Neutrophil (primary cell): ENCODE measurements around the gene OPA1.

Experiments used
- H3K27ac ChIP-seq: fragments of 200-600 bp; sonication (generic); 2 replicates; pipeline ENCODE4 v1.5.1; 2016; ENCODE audit warnings: mild to moderate bottlenecking, moderate library complexity
- H3K27me3 ChIP-seq: fragments of 200-600 bp; sonication (generic); 2 replicates; pipeline ENCODE4 v1.6.0; 2016; ENCODE audit warnings: mild to moderate bottlenecking
- H3K36me3 ChIP-seq: fragments of 200-600 bp; sonication (generic); 2 replicates; pipeline ENCODE4 v1.5.1; 2017
- H3K4me1 ChIP-seq, 2 experiments: fragments of 200-600 bp in 1 of 2; sonication (generic) in 1 of 2; 1 replicate in 1 of 2; 2 replicates in 1 of 2; pipeline versions ENCODE4 v1.5.1 to v1.6.1; 2013 to 2016; ENCODE audit warnings: low read depth in 1 of 2, low read length in 1 of 2, mild to moderate bottlenecking in 1 of 2, moderate library complexity in 1 of 2; ENCODE audit not compliant: control insufficient read depth in 1 of 2, insufficient read depth in 1 of 2
- H3K4me3 ChIP-seq, 2 experiments: fragments of 200-600 bp in 1 of 2; sonication (generic) in 1 of 2; 1 replicate in 1 of 2; 2 replicates in 1 of 2; pipeline ENCODE4 v1.5.1; 2013 to 2016; ENCODE audit warnings: low read depth in 1 of 2, low read length in 1 of 2, mild to moderate bottlenecking in 1 of 2, moderate library complexity in 1 of 2
- H3K9me3 ChIP-seq: fragments of 200-600 bp; sonication (generic); 2 replicates; pipeline ENCODE4 v1.5.1; 2016
- TF ChIP-seq, protein P1 (sequence below): fragments of 200-600 bp; sonication (generic); IDR thresholded peaks from 2 replicates; pipeline ENCODE4 v1.5.1; 2016; ENCODE audit warnings: antibody characterized with exemption

OPA1 gene

DNA sequence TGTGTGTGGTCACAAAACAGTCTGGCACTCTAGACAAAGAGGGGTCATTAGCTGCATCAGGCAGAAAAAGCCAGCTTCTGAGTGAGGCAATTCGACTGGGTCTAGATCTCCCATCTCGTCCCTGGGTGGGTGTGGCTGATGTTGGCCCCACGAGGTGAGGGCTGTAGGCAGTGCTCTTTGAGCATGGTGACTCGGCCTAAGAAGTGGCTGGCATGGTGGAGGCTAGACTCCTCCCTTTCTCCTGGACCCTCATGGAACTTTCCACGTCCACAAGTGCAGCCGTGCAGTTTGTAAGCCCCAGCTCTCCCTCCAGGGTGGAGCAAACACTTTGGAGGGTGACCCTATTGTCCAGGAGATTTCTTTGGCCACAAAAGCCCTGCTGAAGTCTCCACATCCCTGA is 134.1 kb downstream of the OPA1 start:
- Histone ChIP-seq H3K27ac (no peak overlapping the region), H3K4me1 (no peaks in the 10 kb centered on the region), H3K36me3 (no peaks in the 10 kb centered on the region), H3K9me3 (no peaks in the 10 kb centered on the region), H3K27me3 (no peaks in the 10 kb centered on the region), H3K4me3 (no peak overlapping the region)
- TF ChIP-seq, protein P1, sequence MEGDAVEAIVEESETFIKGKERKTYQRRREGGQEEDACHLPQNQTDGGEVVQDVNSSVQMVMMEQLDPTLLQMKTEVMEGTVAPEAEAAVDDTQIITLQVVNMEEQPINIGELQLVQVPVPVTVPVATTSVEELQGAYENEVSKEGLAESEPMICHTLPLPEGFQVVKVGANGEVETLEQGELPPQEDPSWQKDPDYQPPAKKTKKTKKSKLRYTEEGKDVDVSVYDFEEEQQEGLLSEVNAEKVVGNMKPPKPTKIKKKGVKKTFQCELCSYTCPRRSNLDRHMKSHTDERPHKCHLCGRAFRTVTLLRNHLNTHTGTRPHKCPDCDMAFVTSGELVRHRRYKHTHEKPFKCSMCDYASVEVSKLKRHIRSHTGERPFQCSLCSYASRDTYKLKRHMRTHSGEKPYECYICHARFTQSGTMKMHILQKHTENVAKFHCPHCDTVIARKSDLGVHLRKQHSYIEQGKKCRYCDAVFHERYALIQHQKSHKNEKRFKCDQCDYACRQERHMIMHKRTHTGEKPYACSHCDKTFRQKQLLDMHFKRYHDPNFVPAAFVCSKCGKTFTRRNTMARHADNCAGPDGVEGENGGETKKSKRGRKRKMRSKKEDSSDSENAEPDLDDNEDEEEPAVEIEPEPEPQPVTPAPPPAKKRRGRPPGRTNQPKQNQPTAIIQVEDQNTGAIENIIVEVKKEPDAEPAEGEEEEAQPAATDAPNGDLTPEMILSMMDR, result no peak

DNA sequence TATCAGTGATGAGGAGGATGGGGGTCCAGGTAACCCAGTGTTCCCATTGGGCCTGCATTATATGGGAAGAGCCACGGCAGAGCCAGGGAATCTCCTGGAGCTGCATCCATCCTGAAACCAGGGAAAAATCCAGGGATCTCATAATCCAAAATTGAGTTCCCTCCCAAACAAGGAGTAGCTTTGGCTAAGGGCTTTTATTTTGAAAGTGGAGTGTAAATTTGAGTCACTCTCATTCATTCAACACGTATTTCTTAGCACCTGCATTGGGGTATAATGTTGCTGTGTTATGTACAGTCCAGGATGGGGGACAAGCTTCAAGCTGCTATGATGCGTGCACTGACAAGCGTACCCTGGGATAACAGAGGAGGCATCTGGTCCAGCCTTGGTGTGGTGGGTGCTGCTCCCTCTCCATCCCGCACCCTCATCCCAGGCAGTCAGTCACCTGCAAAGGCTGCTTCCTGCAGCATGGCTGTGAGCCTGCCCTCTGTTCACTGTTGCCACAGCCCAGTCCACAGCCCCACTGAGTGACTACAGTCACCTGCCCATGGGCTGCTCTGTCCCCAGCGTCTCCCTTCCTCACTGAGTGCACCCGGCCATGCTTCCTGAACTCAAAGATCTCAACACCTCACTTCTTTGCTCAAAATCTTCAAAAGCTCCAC is 135.6 kb downstream of the OPA1 start:
- H3K9me3 ChIP-seq, result no peaks in the 10 kb centered on the region

DNA sequence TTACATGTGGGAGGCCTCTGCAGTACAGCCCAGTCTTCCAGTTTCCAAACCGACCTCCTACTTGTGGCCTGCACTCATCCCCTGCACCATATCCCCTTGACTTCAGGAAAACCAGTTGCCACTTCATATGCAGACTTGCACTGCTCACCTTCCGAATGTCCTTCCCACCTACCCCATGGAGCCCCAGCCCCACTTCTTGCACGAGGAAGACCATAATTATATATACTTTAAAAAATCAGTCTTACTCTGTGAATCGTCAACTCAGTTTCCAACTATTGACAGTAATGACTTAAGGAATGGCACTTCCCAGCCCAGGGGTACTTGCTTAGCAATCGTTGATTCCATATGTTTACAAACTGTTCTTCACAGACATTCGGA is 136.1 kb downstream of the OPA1 start:
- Histone ChIP-seq H3K36me3 (no peaks in the 10 kb centered on the region), H3K27me3 (no peaks in the 10 kb centered on the region), H3K4me3 (no peak overlapping the region), H3K4me1 (no peaks in the 10 kb centered on the region), H3K27ac (no peak overlapping the region), H3K9me3 (no peaks in the 10 kb centered on the region)
- TF ChIP-seq, protein P1, result no peak

More for the DNA sequence above, 135.6 kb downstream of the OPA1 start:
- H3K36me3 ChIP-seq, result no peaks in the 10 kb centered on the region
- H3K27me3 ChIP-seq, result no peaks in the 10 kb centered on the region
- no peak overlapping the region for H3K27ac ChIP-seq
- no peak overlapping the region for H3K4me3 ChIP-seq
- H3K4me1 ChIP-seq, result no peaks in the 10 kb centered on the region
- TF ChIP-seq, protein P1, result no peak

DNA sequence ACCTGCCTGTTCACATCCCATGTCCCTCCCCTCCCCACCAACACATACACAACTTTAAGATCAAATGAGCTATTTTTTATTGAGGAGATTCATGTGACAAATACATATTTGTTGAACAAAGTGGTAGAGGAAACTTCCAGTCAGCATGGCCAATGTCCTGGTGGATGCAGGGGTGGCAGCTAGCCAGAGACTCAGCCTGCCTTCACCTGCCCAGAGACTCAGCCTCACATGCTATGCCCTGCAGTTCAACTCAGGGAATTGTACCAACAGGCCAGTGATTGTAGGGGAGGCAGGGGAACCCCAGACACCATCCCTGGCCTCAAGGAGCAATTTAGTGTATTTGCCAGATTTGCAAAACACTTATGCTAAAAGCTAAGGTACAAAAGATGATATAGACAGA is 136.6 kb downstream of the OPA1 start:
- TF ChIP-seq, protein P1, result no peak
- H3K27me3 ChIP-seq, result no peaks in the 10 kb centered on the region
- no peaks in the 10 kb centered on the region for H3K9me3 ChIP-seq
- H3K4me1 ChIP-seq, result no peaks in the 10 kb centered on the region
- no peak overlapping the region for H3K4me3 ChIP-seq
- no peak overlapping the region for H3K27ac ChIP-seq
- H3K36me3 ChIP-seq, result no peaks in the 10 kb centered on the region

DNA sequence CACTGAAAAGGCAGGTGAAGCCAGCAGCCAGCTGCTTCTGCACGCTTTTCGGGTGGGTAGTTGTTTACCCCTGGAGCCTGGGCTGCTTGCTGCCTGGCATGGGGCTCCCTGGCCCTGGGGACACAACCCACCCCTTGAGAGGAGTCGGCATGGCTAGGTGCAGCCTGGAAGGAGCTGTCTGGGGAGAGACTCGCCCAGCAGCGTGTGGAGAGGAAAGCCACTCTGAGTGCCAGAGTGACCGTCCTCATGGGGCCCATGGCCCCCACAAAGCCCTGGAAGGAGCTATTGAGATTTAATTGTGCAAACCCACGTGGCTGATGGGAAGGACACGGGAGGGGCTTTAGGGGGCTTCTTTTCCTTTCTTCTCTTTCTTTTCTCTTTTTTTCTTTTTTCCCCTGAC is 137.5 kb downstream of the OPA1 start:
- TF ChIP-seq, protein P1, result no peak
- H3K36me3 ChIP-seq, result no peaks in the 10 kb centered on the region

More for the DNA sequence above, 137.5 kb downstream of the OPA1 start:
- H3K4me3 ChIP-seq, result no peak overlapping the region
- H3K9me3 ChIP-seq, result no peaks in the 10 kb centered on the region
- H3K4me1 ChIP-seq, result no peaks in the 10 kb centered on the region
- H3K27me3 ChIP-seq, result no peaks in the 10 kb centered on the region
- no peak overlapping the region for H3K27ac ChIP-seq
